Right ventricle myocardium inferior (tissue), 1 donor: ENCODE data around the gene C1orf159. TPM values are rescaled to one million over a fixed set of nuclear protein-coding genes. Genes with fewer than 3 reads are reported as not detected.

Experiments
- ATAC-seq: fragments of 200-7000 bp; cut with Tn5 transposase; one replicate; pipeline ENCODE4 v1.9.1; 2020; ENCODE audit warnings: mild to moderate bottlenecking, moderate library complexity
- DNase-seq: peaks from one replicate; pipeline ENCODE4 v3.0.0; 2021; ENCODE audit errors: missing footprints
- intact Hi-C: fragments of 100-400 bp; cut with DNase I; formaldehyde crosslinking; loops from one replicate; pipeline ENCODE4 v1.11.0; 2022
- total RNA-seq: library from RNA; stranded (reverse); fragmentation: NEBNext Ultra II Directional; extraction: Animal tissue kit (Norgen Biotek cat#: 25700); gene quantifications from one replicate; pipeline ENCODE4 v1.2.1, GENCODE V29; 2021
- donor health status: DM: no; HTN: yes; CAD: no; lungs with severe emphysema.

The C1orf159 gene
- total RNA-seq, 1 donor from 2014 or later, result 2.9 TPM

DNA sequence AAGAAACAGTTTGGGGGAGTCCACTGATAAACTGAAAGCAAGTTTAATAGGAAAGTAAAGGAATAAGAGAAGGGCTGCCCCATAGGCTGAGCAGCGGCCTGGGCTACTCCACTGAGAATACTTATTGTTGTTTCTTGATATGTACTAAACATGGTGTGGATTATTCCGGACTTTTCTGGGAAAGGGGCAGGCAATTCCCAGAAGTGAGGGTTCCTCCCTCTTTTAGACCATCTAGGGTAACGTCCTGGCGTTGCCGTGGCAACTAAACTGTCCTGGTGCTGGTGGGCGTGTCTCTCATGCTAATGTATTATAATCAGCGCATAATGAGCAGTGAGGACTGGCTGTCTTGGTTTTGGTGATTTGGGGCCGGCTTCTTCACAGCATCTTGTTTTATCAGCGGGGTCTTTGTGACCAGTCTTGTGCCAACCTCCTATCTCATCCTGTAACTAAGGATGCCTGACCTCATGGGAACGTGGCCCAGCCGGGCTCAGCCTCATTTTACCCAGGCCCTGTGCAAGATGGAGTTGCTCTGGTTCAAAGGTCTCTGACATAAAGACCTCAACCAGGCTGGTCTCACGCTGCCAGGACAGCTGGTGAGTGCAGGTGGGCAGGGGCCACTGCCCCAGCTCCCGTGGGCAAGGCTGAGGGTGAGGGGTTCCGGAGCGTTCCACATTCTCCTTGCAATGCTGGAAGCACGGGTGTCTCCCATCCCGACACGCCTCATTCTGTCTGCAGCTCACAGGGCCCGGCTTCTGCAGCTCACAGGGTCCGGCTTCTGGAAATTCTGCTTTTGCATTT, 19.6 kb upstream of the C1orf159 start:
- intact Hi-C loops, result no loop called here
- DNase-seq, result no peak
- peak; percentile 15 for ATAC-seq

DNA sequence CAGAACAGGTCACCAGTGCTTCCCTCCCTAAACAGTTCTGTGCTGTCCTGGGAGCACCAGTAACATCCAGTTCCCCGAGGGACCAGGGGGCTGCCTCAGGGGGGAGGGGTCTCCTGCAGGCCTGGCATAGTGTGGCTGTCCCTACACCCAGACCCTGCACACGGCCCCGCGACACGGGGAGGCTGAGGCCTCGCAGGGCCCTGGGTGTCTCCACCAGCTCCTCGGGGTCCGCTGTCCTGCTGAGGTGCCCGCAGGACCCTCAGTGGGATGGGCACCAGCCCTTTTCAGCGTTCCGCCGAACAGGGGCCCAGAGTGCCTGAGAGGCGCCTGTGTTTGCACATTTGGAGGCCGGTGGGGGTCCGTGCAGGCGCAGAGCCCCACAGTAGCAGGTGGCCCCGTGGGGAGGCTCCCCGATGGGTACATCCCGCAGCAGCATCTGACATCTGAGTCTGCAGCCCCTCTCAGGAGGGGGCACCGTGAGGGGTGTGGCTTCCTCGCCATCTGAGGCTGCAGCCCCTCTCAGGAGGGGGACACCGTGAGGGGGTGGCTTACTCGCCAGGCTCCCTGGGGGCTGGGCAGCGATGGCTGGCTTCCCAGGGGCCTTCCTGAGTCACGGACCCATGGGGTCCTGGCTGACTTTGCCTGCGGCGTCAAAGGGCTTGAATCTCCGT, 18.5 kb upstream of the C1orf159 start:
- DNase-seq (no peak), ATAC-seq (no peak)
- intact Hi-C loops, result no loop called here

DNA sequence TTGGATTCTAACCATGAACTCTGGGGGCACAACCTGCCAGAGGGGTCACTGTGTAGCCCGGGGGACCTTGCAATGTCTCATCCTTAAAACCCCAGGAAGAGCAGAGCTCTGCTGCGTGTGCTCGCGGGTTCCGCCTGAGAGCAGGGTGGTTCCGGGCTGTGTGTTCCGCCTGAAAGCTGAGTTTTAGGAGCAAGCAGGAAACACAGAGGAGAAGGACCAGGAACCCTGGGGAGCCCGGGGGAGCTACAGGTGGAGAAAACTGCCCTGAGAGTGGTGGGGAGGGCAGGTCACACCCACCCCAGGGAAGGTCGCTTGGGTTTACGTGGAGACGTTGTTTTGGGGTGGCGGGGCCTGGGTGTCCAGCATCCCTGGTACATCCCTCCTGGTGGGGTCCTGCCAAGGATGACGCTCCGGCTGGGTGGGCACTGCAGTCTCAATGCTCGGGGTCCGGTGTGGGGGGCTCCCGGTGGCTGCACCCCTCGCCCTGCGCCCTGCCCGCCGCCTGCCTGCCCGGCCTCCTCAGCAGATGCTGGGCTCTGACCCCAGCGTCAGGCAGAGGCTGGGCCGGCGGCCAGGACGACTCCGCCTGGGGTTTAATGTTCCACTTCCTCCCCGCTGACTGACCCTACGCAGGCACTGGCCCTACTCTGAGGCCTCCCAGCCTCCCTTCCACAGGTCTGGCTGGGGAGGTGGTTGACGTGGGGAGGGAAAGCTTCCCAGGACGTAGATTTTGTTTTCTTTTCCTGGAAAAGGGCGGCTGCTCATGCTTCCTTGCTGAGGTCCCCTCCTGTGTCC, 17.3 kb upstream of the C1orf159 start:
- ATAC-seq, result peak; percentile 37
- intact Hi-C loops, result no loop called here
- DNase-seq, result no peak

DNA sequence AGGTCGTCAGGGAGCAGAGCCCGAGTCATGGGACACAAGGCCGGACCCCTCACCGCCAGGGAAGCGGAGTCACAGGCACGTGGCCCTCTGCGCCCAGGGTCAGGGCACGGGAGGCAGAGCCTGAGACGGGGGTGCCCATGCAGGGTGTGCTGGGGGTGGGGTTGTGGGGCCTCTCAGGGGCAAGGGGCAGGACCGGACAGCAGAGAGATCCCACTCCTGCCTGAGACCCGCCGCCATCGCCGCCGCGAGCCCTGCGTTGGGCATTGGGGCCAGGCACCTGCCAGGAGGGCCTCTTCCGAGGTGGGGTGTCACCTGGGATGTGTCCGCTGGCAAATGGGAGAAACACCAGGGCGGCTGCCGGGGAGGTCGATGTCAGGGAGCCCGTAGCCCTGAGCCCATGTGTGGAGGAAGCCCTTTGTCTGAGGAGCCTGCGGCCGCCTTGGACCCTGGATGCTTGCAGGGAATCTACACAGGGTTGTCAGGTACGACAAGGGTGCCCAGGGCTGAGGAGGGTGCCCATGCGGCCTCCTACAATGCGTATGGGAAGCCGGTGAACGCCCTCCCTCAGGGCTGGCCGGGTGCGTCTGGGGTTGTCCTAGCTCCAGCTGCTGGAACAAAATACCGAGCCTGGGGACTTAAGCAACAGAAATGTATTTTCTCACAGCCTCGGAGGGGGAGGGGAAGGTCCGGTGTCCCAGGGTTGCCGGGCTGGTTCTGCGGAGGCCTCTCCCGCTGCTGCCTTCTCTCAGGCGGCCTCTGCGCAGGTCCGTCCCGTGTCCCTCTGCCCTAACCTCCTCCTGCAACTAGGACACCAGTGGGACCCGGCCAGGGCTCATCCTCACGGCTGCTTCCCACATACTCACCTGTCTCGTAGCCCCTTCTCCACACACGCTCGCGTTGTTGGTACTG, 16.4 kb upstream of the C1orf159 start:
- DNase-seq, result peak; percentile 67
- intact Hi-C loops, result no loop called here
- no peak for ATAC-seq

DNA sequence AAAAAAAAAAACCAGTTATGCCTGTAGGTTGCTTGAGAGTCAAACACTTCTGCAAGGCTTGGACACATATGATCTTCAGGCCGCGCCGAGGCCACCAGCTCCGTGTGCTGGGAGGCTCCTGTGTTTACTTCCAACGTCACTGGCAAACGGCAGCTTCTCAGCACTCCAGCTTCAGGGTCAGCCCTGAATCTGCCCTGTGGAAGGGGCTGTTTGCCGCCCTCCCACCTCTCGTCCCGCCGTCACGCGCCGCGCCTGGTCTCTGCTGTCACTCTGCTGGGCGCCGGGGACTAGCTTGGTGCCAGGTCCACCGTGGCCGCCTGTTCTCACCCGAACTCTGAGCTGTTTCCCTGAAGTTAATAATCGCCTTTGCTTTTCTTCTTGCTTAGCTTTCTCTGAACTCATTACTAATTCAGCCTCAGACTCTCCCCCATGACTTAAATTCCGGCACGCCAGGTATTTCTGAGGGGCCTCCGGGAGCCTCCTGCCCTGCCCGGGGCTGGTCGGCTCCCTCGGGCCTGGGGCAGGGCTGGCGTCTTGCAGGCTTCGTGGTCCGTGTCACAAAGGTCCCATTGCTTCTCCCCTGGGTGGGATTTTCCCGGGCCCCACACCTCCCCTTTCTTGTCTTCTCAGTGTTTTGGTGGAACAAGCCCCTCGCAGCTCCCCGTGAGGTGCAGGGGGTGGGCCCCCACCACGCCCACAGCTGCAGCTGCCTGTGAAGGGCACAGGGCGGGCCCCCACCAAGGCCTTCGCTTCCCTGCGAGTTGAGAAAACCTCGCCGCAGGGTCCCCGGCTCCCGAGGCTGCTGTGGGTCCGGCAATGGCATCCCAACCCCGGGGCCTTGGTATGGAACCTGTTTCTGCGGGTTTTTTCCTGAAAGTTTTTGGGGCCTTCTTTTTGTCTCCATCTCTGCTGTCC, 14.6 kb upstream of the C1orf159 start:
- intact Hi-C loops, result no loop called here
- no peak for ATAC-seq
- DNase-seq, result peak; percentile 45

DNA sequence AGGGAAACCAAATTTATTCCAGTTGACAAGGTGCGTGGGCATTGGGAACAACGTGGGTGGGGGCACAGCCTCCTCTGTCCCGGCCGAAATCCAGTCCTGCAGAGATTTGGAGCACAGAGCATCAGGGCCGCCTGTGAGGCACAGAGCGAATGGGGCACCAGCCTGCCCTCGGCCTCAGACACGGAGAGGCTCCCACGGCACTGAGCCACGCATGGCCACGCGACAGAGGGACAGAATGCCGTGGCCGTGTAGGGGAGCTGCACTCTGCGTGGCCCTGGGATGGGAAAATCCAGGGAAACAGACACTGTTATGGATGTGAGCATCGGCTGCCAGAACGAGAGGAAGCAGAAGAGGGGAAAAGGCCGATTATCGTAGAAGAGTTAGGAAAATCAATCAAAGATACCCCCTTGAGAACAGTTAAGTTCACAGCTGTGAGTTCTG, 13.5 kb upstream of the C1orf159 start:
- intact Hi-C loops, result no loop called here
- ATAC-seq (no peak), DNase-seq (peak; percentile 37)

DNA sequence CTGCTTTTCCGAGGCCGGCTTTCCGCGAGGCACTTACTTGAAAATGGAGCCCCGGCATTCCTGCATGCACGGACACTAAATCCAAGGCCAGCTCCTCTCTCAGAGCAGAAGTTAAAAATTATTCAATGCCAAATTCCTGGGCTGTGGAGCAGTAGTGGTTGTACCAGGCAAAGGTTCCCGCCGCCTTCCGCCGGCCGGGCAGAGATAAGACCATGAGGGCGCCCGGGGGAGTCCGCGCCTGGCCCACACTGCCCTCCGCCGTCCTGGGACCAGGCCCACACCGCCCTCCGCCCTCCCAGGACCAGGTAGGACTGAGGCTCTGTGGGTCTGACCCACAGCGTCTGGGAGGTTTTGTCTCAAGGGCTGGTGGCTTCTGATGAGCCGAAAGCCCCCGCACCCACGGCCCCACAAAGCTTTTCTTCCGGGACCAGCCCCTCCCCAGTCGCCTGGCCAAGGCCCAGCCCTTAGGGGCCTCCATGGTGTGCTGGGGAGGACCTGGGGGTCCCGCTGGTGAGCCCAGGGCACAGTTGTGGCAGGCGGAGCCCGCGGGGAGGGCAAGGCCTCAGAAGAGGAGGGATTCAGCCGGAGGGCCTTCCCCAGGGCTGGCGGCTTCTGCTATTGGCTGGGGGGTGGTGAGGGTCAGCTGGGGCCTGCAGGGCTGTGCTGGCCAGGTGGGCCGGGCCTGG, 12.7 kb upstream of the C1orf159 start:
- no peak for ATAC-seq

DNA sequence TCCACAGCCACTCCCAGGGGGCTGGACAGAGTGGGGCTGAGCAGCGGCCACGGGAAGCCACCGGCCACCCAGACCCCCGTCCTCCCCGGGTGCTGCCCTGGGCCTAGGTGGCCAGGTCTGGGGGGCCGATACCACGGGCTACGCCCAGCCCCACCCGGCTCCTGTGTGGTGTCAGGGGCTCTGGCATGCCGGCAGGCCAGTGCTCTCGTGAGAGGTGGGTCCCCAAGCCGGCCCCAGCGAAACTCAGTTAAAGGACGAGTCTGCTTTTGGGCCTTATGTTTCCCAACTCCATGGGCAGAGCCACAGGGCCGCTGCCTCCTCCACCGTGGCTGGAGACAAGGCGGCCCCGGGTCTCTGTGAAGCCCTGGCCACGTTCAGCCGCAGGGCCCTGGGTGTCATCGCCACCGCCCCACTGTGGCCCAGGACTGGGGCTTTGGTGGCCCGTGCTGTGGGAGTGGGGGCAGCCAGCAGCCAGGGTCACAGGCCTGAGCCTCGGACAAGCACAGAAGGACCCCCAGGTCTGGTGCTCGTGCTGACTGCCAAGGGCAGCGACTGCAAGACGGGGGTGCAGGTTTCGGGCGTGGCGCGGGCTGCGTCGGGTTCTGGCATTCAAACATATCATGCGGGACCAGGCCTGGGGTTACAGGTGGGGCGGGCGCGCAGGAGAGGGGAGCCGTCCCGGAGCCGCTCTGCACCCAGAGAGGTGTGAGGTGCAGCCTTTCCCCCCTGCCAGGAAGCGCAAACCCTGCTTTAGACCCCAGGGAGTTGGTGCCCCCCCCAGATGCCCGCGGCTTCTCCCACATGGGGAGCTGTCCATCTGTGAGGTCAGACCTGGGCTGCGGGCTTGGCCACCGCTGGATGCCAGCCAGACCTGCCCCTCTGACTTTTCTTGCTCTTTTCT, 11.9 kb upstream of the C1orf159 start:
- ATAC-seq, result no peak
- intact Hi-C loops, result no loop called here
- no peak for DNase-seq

More for the DNA sequence above, 12.7 kb upstream of the C1orf159 start:
- intact Hi-C loops, result no loop called here
- no peak for DNase-seq

DNA sequence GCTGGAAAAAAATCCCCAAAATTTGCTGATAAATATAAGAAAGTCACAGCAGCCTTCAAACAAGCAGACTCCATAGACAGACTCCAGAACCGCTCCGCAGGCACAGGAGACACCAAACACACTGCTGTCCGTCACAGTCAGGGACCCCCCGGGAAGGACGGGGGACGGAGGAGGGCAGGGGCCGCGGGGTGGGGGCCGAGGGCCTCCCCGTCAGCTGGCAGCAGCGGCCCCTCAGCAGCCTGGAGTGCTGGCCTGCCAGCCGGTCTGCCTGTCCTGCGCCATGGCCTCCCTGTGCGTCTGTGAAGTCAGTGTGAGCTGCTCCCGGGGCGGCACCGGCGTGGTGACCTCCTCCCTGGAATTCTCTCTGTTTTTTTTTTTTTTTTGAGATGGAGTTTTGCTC, 10.1 kb upstream of the C1orf159 start:
- DNase-seq, result peak; percentile 32

DNA sequence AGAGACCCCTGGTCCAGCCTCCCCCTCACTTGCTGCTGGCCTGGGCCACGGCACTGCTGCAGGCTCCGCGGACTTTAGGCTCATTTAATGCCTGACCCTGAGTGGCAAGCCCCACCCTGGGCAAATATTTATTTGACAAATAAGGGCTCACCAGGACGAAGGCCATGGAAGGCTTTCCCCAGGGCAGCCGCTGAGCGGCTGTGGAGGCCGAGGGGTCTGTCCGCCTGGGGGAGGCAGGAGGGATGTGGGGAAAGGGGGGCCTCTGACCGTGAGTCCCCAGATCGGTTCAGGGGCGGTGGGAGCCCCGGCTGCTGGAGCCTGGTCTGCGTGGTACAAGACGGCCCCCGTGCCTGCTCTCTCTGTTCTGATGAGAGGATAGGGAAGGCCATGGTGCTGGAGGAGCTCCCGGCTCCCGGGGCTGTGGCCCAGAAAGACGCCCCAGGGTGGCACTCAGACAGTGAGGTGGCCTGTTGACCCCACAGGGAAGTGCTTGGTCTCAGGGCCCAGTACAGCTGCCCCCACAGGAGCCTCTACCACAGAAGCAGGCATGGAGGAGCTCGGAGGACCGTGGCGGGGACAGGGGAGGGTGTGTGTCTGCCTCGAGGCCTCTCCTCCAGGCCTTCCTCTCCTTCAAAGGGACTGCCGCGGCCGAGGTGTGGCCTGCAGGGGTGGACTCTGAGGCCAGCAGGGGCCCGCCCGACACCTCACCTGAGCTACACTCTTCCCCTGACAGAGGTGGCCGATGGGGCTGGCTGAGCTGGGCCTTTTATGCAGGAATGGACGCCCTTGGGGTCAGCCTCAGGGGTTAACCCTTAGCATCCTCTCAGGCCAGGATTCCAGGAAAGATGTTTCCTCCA, 9.1 kb upstream of the C1orf159 start:
- intact Hi-C loops, result loop anchor here (5.0 kb wide), 2 partner anchors 107 to 127 kb away; partner anchors contain the start of genes B3GALT6 and SDF4
- DNase-seq, result peak; percentile 45

More for the DNA sequence above, 10.1 kb upstream of the C1orf159 start:
- no peak for ATAC-seq
- intact Hi-C loops, result no loop called here

DNA sequence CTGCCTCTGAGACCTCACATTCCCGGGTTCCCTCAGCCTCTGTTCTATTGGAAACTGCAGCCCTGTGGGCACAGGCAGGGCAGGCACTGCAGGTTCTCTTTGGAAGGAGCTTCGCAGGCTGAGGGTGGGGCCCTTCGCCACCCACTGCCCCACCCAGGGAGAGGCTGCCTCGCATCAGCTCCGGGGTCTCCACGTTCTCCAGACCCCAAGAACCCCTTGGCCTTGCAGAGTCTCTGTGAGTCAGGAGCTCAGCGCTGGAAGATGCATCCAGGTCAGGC, 8.6 kb upstream of the C1orf159 start:
- DNase-seq (no peak), ATAC-seq (no peak)
- intact Hi-C loops, result loop anchor here (5.0 kb wide), 2 partner anchors 108 to 128 kb away; partner anchors contain the start of genes B3GALT6 and SDF4

More for the DNA sequence above, 9.1 kb upstream of the C1orf159 start:
- ATAC-seq, result no peak

DNA sequence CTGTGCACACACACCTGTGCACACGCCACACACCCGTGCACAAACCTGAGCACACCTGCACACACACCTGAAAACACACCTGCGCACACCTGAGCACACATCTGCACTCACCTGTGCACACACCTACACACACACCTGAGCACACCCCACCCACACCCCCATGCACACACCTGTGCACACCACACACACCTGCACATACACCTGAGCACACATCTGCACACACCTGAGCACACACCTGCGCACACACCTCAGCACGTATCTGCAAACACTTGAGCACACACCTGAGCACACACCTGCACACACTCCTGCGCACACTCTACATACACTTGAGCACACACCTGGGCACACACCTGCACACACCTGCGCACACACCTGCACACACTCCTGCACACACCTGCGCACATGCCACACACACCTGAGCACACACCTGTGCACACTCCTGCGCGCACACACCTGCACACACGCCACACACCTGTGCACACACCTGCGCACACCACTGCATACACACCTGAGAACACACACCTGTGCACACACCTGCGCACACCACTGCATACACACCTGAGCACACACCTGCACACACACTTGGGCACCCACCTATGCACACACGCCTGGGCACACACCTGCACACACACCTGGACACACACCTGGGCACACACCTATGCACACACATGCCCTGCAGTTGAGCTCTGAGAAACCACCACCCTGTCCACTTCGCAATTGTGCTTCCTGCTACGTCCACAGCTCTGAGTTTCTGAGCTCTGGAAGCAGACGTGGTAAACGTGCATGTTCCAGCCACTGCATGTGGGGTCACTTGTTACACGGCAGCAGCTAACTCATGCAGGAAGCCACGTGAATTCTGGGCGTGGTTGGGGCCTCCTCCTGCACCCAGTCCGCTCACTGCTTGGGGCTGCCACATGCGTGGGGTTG, 8.0 kb upstream of the C1orf159 start:
- DNase-seq (peak; percentile 41), ATAC-seq (no peak)
- intact Hi-C loops, result loop anchor here (2.0 to 5.0 kb wide), 4 partner anchors 108 to 247 kb away; partner anchors contain the start of genes B3GALT6 and SDF4

DNA sequence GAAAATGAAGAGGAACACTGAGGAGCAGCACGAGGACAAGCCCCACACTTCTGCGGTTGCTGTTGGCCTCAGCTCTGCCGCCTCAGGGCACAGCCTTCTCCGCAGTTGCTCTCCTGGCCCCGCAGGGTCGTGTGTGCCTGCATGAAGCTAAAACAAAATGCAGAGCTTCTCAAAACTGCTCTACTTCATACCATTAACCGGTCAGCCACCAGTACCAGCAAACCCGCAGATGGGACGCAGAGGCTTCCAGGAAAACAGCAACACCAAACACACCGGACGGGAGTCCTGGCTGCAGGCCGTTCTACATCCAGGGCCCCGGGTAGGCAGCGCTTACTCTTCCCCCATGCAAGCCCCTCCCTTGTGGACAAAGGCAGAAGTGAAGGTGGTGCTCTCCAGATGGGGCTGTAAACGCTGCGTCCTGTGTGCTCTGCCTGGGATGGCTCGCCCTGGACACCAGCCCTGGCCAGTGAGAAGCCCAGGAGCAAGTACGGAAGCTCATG, 7.1 kb upstream of the C1orf159 start:
- DNase-seq (peak; percentile 17), ATAC-seq (no peak)
- intact Hi-C loops, result loop anchor here (2.0 to 5.0 kb wide), 4 partner anchors 109 to 248 kb away; partner anchors contain the start of genes B3GALT6 and SDF4
